Heart left ventricle (tissue), 13 donors: ENCODE data around the gene DNAAF5.

Experiments used
- CTCF ChIP-seq, 12 donors: fragments of 200-600 bp; sonication (generic) in 4 of 12; IDR thresholded peaks; one replicate each; pipeline versions ENCODE4 v1.5.0 to v1.8.0; 2018 to 2022; ENCODE audit warnings: antibody characterized with exemption in 12 of 12, mild to moderate bottlenecking in 5 of 12
- POLR2A ChIP-seq, 2 donors: fragments of 450-650 bp; IDR thresholded peaks; one replicate each; pipeline ENCODE4 v1.6.1; 2017; ENCODE audit warnings: antibody characterized with exemption in 2 of 2, mild to moderate bottlenecking in 2 of 2, moderate library complexity in 2 of 2
- donor health status: ischemic (EF 13 %, LVEDD 7.1; RV severe dilation, severe dysfunction).
- donor health status: DM: no; HTN: yes; CAD: no.
- donor health status: DM: no; HTN: no; CAD: no.
- donor health status: ischemic (EF 25% LVEDD 6.9; RV normal size, moderate dysfunction).
- donor health status: ischemic (EF 25% LVEDD 5.7; RV mildly dilated, moderate dysfunction).
- donor health status: ischemic (EF 35%, LVEDD 5.7; RV mildly dilated, moderate dysfunction).
- donor health status: nonischemic (EF 11% LVEDD 7.7; RV severe dilation, severe dysfunction).
- donor health status: DM: yes; HTN: yes; CAD: no.
- donor health status: PGD.
- donor health status: ischemic (EF 29% LVEDD 5.4; RV normal size, mild dysfunction).
- donor health status: nonischemic (EF 23%, LVEDD 6.1; RV moderate dilation, normal function).

DNA sequence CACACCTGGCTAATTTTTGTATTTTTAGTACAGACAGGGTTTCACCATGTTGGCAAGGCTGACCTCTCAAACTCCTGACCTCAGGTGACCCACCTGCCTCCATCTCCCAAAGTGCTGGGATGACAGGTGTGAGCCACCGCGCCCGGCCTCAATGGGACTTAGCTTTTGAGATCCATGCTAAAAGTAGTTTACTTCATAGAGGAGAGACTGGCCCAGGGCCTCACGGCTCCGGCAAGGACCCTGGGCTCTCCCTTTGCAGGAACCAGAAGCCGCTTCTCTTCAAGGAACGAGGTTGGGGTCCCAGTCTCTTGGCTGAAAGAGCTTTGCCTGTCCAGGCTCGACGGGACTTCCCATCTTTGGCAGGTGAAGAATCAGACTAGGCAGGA, 30.1 kb upstream of the DNAAF5 start:
- TF ChIP-seq POLR2A (IDR thresholded peaks at IDR 0.05) (no peak), CTCF (IDR thresholded peaks at IDR 0.05) (no peak)
